Prostate gland (tissue), 2 donors: ENCODE measurements around the gene OSBPL2. TPM values are rescaled to one million over a fixed set of nuclear protein-coding genes. Genes with fewer than 3 reads are reported as not detected.

Source experiments
- DNase-seq: peaks from one replicate; pipeline ENCODE4 v3.0.0-alpha.2; 2019; ENCODE audit warnings: low spot score
- H3K27ac ChIP-seq, 2 donors: fragments of 200-600 bp; sonication (generic); 2 replicates each; pipeline ENCODE4 v1.5.1; 2017 to 2019
- H3K27me3 ChIP-seq: fragments of 200-600 bp; sonication (generic); replicated peaks from 2 replicates; pipeline ENCODE4 v1.5.1; 2019; ENCODE audit not compliant: insufficient read depth
- H3K36me3 ChIP-seq, 2 donors: fragments of 200-600 bp; sonication (generic); 1 replicate in 1 of 2; 2 replicates in 1 of 2; pipeline versions ENCODE4 v1.5.1 to v1.8.1; 2017 to 2019
- H3K4me1 ChIP-seq: fragments of 200-600 bp; sonication (generic); replicated peaks from 2 replicates; pipeline ENCODE4 v1.5.1; 2019
- H3K4me3 ChIP-seq, 2 donors: fragments of 200-600 bp; sonication (generic); 2 replicates each; pipeline ENCODE4 v1.5.1; 2017 to 2019
- H3K9me3 ChIP-seq: fragments of 200-600 bp; sonication (generic); 2 replicates; pipeline ENCODE4 v1.5.1; 2017
- CTCF ChIP-seq, 4 experiments: fragments of 200-600 bp in 2 of 4; fragments of 450-650 bp in 2 of 4; sonication (generic) in 2 of 4; IDR thresholded peaks; 1 replicate in 3 of 4; 2 replicates in 1 of 4; pipeline ENCODE4 v1.5.1; 2016 to 2019; ENCODE audit warnings: antibody characterized with exemption in 4 of 4, mild to moderate bottlenecking in 2 of 4, moderate library complexity in 2 of 4
- POLR2A ChIP-seq: fragments of 450-650 bp; IDR thresholded peaks from one replicate; pipeline ENCODE4 v1.6.1; 2016; ENCODE audit warnings: antibody characterized with exemption, mild to moderate bottlenecking
- POLR2AphosphoS5 ChIP-seq: sonication (generic); formaldehyde crosslinking; IDR thresholded peaks from one replicate; pipeline ENCODE4 v1.6.1; 2017; ENCODE audit warnings: antibody characterized with exemption
- WGBS: methylation state at CpG from one replicate; pipeline ENCODE4 v1.1.5; 2018; 5-methylcytosine and 5-hydroxymethylcytosine counted together
- intact Hi-C: fragments of 100-400 bp; cut with DNase I; formaldehyde crosslinking; loops from one replicate; pipeline ENCODE4 v1.14.2; 2022
- total RNA-seq, 2 donors: library from RNA; depleted of rRNA; stranded (reverse); fragments of >200 nt; gene quantifications; one replicate each; pipeline ENCODE4 v1.1.0, GENCODE V29; 2016

OSBPL2 gene
- total RNA-seq, 2 donors from 2014 or later = 33.5 to 50.6 TPM

GRCh38 chr20:62274332-62274950 is 36.1 kb downstream of the OSBPL2 start:
- peaks cover 3 to 13% of the 10 kb centered on the region in 2 donors for H3K36me3 ChIP-seq
- no peaks in the 10 kb centered on the region for H3K4me1 ChIP-seq
- no peak overlapping the region for H3K4me3 ChIP-seq
- H3K27ac ChIP-seq = no peak overlapping the region
- H3K27me3 ChIP-seq = no peaks in the 10 kb centered on the region
- DNase-seq = no peak
- TF ChIP-seq CTCF (IDR thresholded peaks at IDR 0.05) (no peak), POLR2A (no peak), POLR2AphosphoS5 (no peak)
- 42% methylated on average over 13 of the region's 13 CpGs for WGBS
- H3K9me3 ChIP-seq = no peaks in the 10 kb centered on the region
- intact Hi-C loops = no loop called here

GRCh38 chr20:62275219-62275618 is 36.9 kb downstream of the OSBPL2 start:
- no peak for TF ChIP-seq POLR2A
- TF ChIP-seq POLR2AphosphoS5 = no peak
- no peak for TF ChIP-seq CTCF (IDR thresholded peaks at IDR 0.05)
- Histone ChIP-seq H3K27me3 (no peaks in the 10 kb centered on the region), H3K27ac (no peak overlapping the region), H3K4me1 (no peaks in the 10 kb centered on the region), H3K9me3 (no peaks in the 10 kb centered on the region), H3K36me3 (peaks cover 3 to 21% of the 10 kb centered on the region in 2 donors), H3K4me3 (no peak overlapping the region)
- intact Hi-C loops = no loop called here
- DNase-seq = no peak
- 92% methylated on average over 10 of the region's 10 CpGs for WGBS

GRCh38 chr20:62276439-62276838 is 38.1 kb downstream of the OSBPL2 start:
- Histone ChIP-seq H3K36me3 (peaks cover 3 to 21% of the 10 kb centered on the region in 2 donors), H3K9me3 (no peaks in the 10 kb centered on the region), H3K4me1 (no peaks in the 10 kb centered on the region), H3K4me3 (no peak overlapping the region), H3K27me3 (no peaks in the 10 kb centered on the region), H3K27ac (no peak overlapping the region)
- intact Hi-C loops = no loop called here
- DNase-seq = no peak
- 83% methylated on average over 6 of the region's 6 CpGs for WGBS
- TF ChIP-seq CTCF (IDR thresholded peaks at IDR 0.05) (no peak), POLR2A (no peak), POLR2AphosphoS5 (no peak)

- no peaks in the 10 kb centered on the region for H3K27me3 ChIP-seq
- intact Hi-C loops = no loop called here
- peaks cover 3 to 21% of the 10 kb centered on the region in 2 donors for H3K36me3 ChIP-seq
- H3K4me1 ChIP-seq = no peaks in the 10 kb centered on the region
- TF ChIP-seq CTCF (IDR thresholded peaks at IDR 0.05) (no peak), POLR2A (no peak), POLR2AphosphoS5 (no peak)
- no peak overlapping the region for H3K27ac ChIP-seq
- DNase-seq = no peak
- H3K4me3 ChIP-seq = no peak overlapping the region
- WGBS = 75% methylated on average over 13 of the region's 13 CpGs
- H3K9me3 ChIP-seq = no peaks in the 10 kb centered on the region
These were observed 38.9 kb downstream of the OSBPL2 start for GRCh38 chr20:62277253-62277652.

- DNase-seq = no peak
- Histone ChIP-seq H3K4me3 (no peak overlapping the region), H3K4me1 (no peaks in the 10 kb centered on the region), H3K27ac (no peak overlapping the region), H3K36me3 (peaks cover 0 to 14% of the 10 kb centered on the region in 2 donors), H3K27me3 (no peaks in the 10 kb centered on the region), H3K9me3 (no peaks in the 10 kb centered on the region)
- intact Hi-C loops = no loop called here
- 88% methylated on average over 4 of the region's 4 CpGs for WGBS
- TF ChIP-seq CTCF (IDR thresholded peaks at IDR 0.05) (no peak), POLR2A (no peak), POLR2AphosphoS5 (no peak)
These were observed 42.0 kb downstream of the OSBPL2 start for GRCh38 chr20:62280303-62280702.
